DND-41 (cell line): ENCODE measurements around the gene CIITA.
A peak's percentile ranks its signal among the peaks of the same experiment; 100 is the strongest.

Experiments used
- ATAC-seq: fragments of 200-7000 bp; cut with Tn5 transposase; 3 replicates; pipeline ENCODE4 v1.9.1; 2021; ENCODE audit warnings: low read depth; ENCODE audit not compliant: insufficient read depth
- DNase-seq: peaks from one replicate; pipeline ENCODE4 v3.0.0-alpha.2; 2020
- H2AFZ ChIP-seq: 2 replicates; pipeline ENCODE4 v1.6.0; 2012; ENCODE audit warnings: low read depth, low read length
- H3K27ac ChIP-seq: 2 replicates; pipeline ENCODE4 v1.5.1; 2012; ENCODE audit warnings: low read length, inconsistent platforms
- H3K27me3 ChIP-seq: fragments of 200-600 bp; sonication (generic); 2 replicates; pipeline ENCODE4 v1.6.0; 2012; ENCODE audit warnings: low read length, mild to moderate bottlenecking, inconsistent platforms; ENCODE audit not compliant: insufficient read depth, poor library complexity
- H3K36me3 ChIP-seq: 2 replicates; pipeline ENCODE4 v1.5.1; 2012; ENCODE audit warnings: low read length, inconsistent platforms; ENCODE audit not compliant: insufficient read depth
- H3K4me1 ChIP-seq: 2 replicates; pipeline ENCODE4 v1.5.1; 2012; ENCODE audit warnings: mild to moderate bottlenecking, low read length; ENCODE audit not compliant: insufficient read depth
- H3K4me2 ChIP-seq: 2 replicates; pipeline ENCODE4 v1.6.0; 2012; ENCODE audit warnings: mild to moderate bottlenecking, moderate library complexity, low read length, inconsistent platforms; ENCODE audit not compliant: insufficient read depth
- H3K4me3 ChIP-seq, 2 experiments: fragments of 200-600 bp in 1 of 2; shearing (Covaris generic) in 1 of 2; 2 replicates each; pipeline ENCODE4 v1.5.1; 2012 to 2016; ENCODE audit warnings: inconsistent platforms in 2 of 2, low read length in 2 of 2, mild to moderate bottlenecking in 2 of 2, low read depth in 1 of 2, moderate library complexity in 1 of 2
- H3K79me2 ChIP-seq: 2 replicates; pipeline ENCODE4 v1.6.0; 2012; ENCODE audit warnings: low read length, inconsistent platforms; ENCODE audit not compliant: insufficient read depth
- H3K9ac ChIP-seq: 2 replicates; pipeline ENCODE4 v1.6.0; 2012; ENCODE audit warnings: low read depth, mild to moderate bottlenecking, inconsistent platforms, low read length, moderate library complexity
- H3K9me3 ChIP-seq: 2 replicates; pipeline ENCODE4 v1.5.1; 2012; ENCODE audit warnings: low read length, moderate library complexity, mild to moderate bottlenecking, inconsistent platforms; ENCODE audit not compliant: insufficient read depth, severe bottlenecking
- H4K20me1 ChIP-seq: 2 replicates; pipeline ENCODE4 v1.6.0; 2012; ENCODE audit warnings: low read length; ENCODE audit not compliant: insufficient read depth
- EZH2 ChIP-seq: IDR thresholded peaks from 3 replicates; pipeline ENCODE4 v1.6.1; 2012; ENCODE audit warnings: borderline replicate concordance, low read depth, mild to moderate bottlenecking, moderate library complexity, low read length, inconsistent platforms; ENCODE audit not compliant: severe bottlenecking
- TF ChIP-seq, protein P1 (sequence below): IDR thresholded peaks from 2 replicates; pipeline ENCODE4 v1.5.1; 2012; ENCODE audit warnings: borderline replicate concordance, low read length, moderate library complexity, mild to moderate bottlenecking; ENCODE audit not compliant: poor library complexity, severe bottlenecking; ENCODE audit errors: extremely low read depth

CIITA gene

DNA sequence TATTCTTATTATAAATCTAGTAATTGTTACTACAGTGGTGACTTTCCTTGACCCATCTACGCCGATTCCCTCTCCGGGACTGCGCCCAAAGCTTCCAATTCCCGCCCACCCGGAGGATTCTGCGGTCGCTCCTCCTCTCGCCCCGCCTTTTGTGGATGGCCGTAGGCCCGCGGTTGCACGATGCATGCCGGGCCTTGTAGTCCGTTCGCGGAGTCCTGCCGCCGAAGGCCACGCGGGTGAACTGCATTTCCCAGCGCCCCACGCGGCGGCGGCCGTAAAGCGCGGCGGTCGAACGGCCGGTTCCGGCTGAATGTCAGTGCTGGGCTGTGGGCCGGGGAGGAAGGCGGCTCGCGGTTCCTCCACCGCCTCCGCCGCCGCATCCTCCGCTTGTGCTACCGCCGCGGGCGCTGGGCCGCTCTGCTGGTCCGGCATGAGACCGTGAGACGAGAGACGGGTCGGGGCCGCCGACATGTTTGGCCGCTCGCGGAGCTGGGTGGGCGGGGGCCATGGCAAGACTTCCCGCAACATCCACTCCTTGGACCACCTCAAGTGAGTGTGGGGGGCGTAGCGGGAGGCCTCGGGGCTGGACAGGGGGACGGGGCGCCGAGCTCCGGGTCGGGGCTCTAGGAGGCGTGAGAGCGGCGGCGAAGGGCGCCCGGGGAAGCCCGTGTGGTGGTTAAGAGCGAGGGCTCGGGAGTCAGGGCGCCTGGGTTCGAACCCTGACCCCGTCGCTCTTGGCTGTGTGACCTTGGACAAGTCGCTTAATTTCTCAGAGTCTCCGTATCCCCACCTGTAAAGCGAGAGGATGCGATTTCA lies 67.5 kb downstream of the CIITA start, which contains the start of gene CLEC16A:
Gene CLEC16A, plus strand, starts transcription at position 316 of the 816 bp plus-strand sequence. Its CDS starts 154 bp downstream, at position 470.
- peaks cover 80% of the 10 kb centered on the region for H3K4me1 ChIP-seq
- peaks cover 7% of the 10 kb centered on the region for H3K36me3 ChIP-seq
- TF ChIP-seq, protein P1, sequence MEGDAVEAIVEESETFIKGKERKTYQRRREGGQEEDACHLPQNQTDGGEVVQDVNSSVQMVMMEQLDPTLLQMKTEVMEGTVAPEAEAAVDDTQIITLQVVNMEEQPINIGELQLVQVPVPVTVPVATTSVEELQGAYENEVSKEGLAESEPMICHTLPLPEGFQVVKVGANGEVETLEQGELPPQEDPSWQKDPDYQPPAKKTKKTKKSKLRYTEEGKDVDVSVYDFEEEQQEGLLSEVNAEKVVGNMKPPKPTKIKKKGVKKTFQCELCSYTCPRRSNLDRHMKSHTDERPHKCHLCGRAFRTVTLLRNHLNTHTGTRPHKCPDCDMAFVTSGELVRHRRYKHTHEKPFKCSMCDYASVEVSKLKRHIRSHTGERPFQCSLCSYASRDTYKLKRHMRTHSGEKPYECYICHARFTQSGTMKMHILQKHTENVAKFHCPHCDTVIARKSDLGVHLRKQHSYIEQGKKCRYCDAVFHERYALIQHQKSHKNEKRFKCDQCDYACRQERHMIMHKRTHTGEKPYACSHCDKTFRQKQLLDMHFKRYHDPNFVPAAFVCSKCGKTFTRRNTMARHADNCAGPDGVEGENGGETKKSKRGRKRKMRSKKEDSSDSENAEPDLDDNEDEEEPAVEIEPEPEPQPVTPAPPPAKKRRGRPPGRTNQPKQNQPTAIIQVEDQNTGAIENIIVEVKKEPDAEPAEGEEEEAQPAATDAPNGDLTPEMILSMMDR = peak; percentile 3
- no peak for TF ChIP-seq EZH2
- H3K27ac ChIP-seq = peak within 1 kb of the TSS; percentile 76
- H4K20me1 ChIP-seq = peaks cover 58% of the 10 kb centered on the region
- DNase-seq (peak; percentile 97), ATAC-seq (peak; percentile 80)
- peak within 1 kb of the TSS; percentile 80 for H3K9ac ChIP-seq
- H3K4me3 ChIP-seq = peak within 1 kb of the TSS; percentile 68 to 92
- no peaks in the 10 kb centered on the region for H3K9me3 ChIP-seq
- no peaks in the 10 kb centered on the region for H3K27me3 ChIP-seq
- peak within 1 kb of the TSS; percentile 88 for H2AFZ ChIP-seq
- peaks cover 71% of the 10 kb centered on the region for H3K79me2 ChIP-seq
- H3K4me2 ChIP-seq = peak within 1 kb of the TSS; percentile 98

GRCh38 chr16:10945065-10945787 lies 68.2 kb downstream of the CIITA start:
- peak overlapping the region; percentile 76 for H3K27ac ChIP-seq
- H3K79me2 ChIP-seq = peaks cover 71% of the 10 kb centered on the region
- H3K4me1 ChIP-seq = peaks cover 80% of the 10 kb centered on the region
- peaks cover 58% of the 10 kb centered on the region for H4K20me1 ChIP-seq
- H3K36me3 ChIP-seq = no peaks in the 10 kb centered on the region; the same call in 1 of the 2 replicates
- H3K4me2 ChIP-seq = peak overlapping the region; percentile 98
- no peaks in the 10 kb centered on the region for H3K27me3 ChIP-seq
- H3K9ac ChIP-seq = peak overlapping the region; percentile 80
- H3K9me3 ChIP-seq = no peaks in the 10 kb centered on the region
- TF ChIP-seq, protein P1 = no peak
- no peak for TF ChIP-seq EZH2
- H2AFZ ChIP-seq = peak overlapping the region; percentile 88
- peak overlapping the region; percentile 68 to 92 for H3K4me3 ChIP-seq
- ATAC-seq (no peak), DNase-seq (no peak)

GRCh38 chr16:10946308-10946707 lies 69.3 kb downstream of the CIITA start:
- H3K4me3 ChIP-seq = peak overlapping the region in 1 of 2 experiments; percentile 92; a peak in 2 of 4 replicates

More at GRCh38 chr16:10946308-10946707, 69.3 kb downstream of the CIITA start:
- Histone ChIP-seq H3K27ac (no peak overlapping the region), H3K9ac (peak overlapping the region; percentile 80; the same call in 1 of the 2 replicates), H3K9me3 (no peaks in the 10 kb centered on the region), H3K27me3 (no peaks in the 10 kb centered on the region), H3K79me2 (peaks cover 71% of the 10 kb centered on the region), H3K36me3 (no peaks in the 10 kb centered on the region; the same call in 1 of the 2 replicates), H3K4me2 (peak overlapping the region; percentile 98), H2AFZ (no peak overlapping the region), H3K4me1 (peaks cover 69% of the 10 kb centered on the region), H4K20me1 (peaks cover 56% of the 10 kb centered on the region)
- ATAC-seq (no peak), DNase-seq (no peak)
- TF ChIP-seq, protein P1 = no peak
- no peak for TF ChIP-seq EZH2
